Skeletal muscle satellite cell (primary cell): ENCODE measurements around the gene NUB1.

Experiments
- H3K27me3 ChIP-seq: 2 replicates; pipeline ENCODE4 v1.7.0; 2013; ENCODE audit warnings: low read length; ENCODE audit not compliant: control insufficient read depth, insufficient read depth
- H3K36me3 ChIP-seq: 2 replicates; pipeline ENCODE4 v1.7.0; 2013; ENCODE audit warnings: mild to moderate bottlenecking, control low read depth, low read length; ENCODE audit not compliant: insufficient read depth
- H3K4me1 ChIP-seq: 2 replicates; pipeline ENCODE4 v1.7.0; 2013; ENCODE audit warnings: low read length; ENCODE audit not compliant: control insufficient read depth, insufficient read depth
- H3K4me2 ChIP-seq: 2 replicates; pipeline ENCODE4 v1.7.0; 2013; ENCODE audit warnings: mild to moderate bottlenecking, low read length
- H3K4me3 ChIP-seq: 2 replicates; pipeline ENCODE4 v1.7.0; 2013; ENCODE audit warnings: low read length
- H3K9ac ChIP-seq: 2 replicates; pipeline ENCODE4 v1.7.0; 2013; ENCODE audit warnings: mild to moderate bottlenecking, low read depth, low read length, moderate library complexity
- H3K9me3 ChIP-seq: replicated peaks from 2 replicates; pipeline ENCODE4 v1.7.0; 2013; ENCODE audit warnings: mild to moderate bottlenecking, control low read depth, low read length

The NUB1 gene

DNA sequence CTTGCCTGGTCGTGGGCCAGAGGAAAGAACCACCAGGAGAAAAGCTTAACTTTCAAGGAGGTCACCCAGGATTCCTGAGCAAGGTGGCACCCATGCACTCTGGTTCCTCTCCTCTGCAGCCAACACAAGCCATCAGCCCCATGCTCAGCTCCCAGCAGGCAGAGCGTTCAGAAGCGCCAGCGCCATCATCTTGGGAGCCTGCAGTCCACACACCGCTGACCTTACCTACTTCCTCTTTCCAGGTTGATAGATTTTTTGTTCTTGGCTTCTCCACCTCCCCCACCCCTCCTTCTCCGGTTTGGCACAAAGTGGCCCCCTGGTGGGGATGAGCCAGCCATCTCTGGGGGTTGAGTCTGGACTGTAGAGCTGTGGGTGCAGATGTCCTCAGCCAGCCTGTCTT lies 69.9 kb downstream of the NUB1 start:
- H3K9ac ChIP-seq: no peak overlapping the region
- no peak overlapping the region for H3K4me3 ChIP-seq
- H3K4me2 ChIP-seq: no peak overlapping the region
- no peaks in the 10 kb centered on the region for H3K36me3 ChIP-seq
- H3K4me1 ChIP-seq: no peaks in the 10 kb centered on the region
- peaks cover 78% of the 10 kb centered on the region for H3K27me3 ChIP-seq
- no peaks in the 10 kb centered on the region for H3K9me3 ChIP-seq

DNA sequence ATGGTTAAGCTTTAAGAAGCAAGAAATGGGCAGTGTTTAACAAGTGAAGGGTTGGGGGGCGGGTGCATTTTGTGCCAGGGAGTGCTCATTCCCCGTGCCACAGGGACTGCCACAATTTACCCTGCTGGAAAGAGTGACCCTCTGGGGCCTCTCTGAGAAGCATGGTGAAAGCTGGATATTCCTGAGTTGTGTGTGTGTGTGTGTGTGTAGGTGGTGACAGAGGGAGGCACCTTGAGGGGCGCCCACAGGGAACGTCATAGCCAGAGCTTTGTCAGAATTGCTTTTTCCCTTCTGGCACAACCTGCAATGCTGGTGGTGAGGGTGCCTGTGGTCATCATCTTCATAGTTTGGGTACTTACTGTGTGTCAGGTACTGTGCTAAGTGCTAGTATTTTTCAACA lies 70.7 kb downstream of the NUB1 start:
- no peaks in the 10 kb centered on the region for H3K36me3 ChIP-seq
- peaks cover 83% of the 10 kb centered on the region for H3K27me3 ChIP-seq

DNA sequence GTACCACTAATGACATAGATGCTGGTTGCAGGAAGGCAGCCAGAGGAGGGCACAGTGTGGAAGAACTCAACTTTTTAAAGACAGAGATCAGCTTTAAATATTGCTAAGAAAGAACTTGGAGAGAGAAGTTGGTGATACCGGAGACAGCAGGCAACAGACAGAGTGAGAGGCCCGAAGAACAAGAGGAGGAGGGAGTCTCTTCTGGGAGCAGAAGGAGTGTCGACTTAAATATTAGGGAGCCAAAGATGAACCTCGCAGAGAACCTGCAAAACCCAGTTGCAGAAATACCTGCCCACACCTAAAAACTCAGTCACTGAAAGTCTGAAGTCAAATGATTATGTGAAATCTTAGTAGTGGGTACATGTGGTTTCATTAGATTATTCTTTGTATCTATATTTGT lies 71.6 kb downstream of the NUB1 start:
- H3K4me2 ChIP-seq: no peak overlapping the region
- no peak overlapping the region for H3K9ac ChIP-seq
- H3K27me3 ChIP-seq: peaks cover 83% of the 10 kb centered on the region
- H3K4me1 ChIP-seq: no peaks in the 10 kb centered on the region
- no peaks in the 10 kb centered on the region for H3K36me3 ChIP-seq
- no peak overlapping the region for H3K4me3 ChIP-seq
- no peaks in the 10 kb centered on the region for H3K9me3 ChIP-seq

More for the DNA sequence above, 70.7 kb downstream of the NUB1 start:
- H3K4me2 ChIP-seq: no peak overlapping the region
- no peaks in the 10 kb centered on the region for H3K4me1 ChIP-seq
- no peaks in the 10 kb centered on the region for H3K9me3 ChIP-seq
- H3K4me3 ChIP-seq: no peak overlapping the region
- H3K9ac ChIP-seq: no peak overlapping the region

DNA sequence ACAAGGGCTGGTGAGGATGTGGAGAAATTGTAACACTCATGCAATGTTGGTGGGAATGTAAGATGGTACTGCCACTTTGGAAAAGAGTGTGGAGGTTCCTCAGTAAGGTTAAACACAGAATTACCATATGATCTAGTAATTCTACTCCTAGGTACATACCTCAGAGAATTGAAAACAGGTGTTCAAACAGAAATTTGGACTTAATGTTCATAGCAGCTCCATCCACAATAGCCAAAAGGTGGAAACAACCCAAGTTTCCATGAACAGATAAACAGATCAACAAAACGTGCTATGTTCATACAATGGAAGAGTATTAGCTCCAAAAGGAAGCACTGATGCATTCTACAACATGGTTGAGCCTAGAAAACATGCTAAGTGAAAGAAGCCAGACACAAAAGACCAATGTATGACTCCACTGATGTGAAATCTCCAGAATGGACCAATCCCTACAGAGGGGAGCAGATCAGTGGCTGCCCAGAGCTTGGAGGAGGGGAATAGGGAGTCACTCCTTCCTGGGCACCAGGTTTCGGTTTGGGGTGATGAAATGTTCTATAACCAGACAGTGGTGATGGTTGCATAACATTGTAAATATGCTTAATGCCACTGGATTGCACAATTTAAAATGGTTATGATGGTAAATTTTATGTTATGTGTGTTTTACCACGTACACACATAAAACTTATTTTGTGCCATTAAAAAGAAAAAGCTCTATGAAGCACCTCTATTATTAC lies 73.9 kb downstream of the NUB1 start:
- no peak overlapping the region for H3K4me3 ChIP-seq
- no peaks in the 10 kb centered on the region for H3K4me1 ChIP-seq
- peaks cover 9% of the 10 kb centered on the region for H3K9me3 ChIP-seq
- H3K4me2 ChIP-seq: no peak overlapping the region
- no peaks in the 10 kb centered on the region for H3K36me3 ChIP-seq
- peaks cover 69% of the 10 kb centered on the region for H3K27me3 ChIP-seq
- H3K9ac ChIP-seq: no peak overlapping the region

DNA sequence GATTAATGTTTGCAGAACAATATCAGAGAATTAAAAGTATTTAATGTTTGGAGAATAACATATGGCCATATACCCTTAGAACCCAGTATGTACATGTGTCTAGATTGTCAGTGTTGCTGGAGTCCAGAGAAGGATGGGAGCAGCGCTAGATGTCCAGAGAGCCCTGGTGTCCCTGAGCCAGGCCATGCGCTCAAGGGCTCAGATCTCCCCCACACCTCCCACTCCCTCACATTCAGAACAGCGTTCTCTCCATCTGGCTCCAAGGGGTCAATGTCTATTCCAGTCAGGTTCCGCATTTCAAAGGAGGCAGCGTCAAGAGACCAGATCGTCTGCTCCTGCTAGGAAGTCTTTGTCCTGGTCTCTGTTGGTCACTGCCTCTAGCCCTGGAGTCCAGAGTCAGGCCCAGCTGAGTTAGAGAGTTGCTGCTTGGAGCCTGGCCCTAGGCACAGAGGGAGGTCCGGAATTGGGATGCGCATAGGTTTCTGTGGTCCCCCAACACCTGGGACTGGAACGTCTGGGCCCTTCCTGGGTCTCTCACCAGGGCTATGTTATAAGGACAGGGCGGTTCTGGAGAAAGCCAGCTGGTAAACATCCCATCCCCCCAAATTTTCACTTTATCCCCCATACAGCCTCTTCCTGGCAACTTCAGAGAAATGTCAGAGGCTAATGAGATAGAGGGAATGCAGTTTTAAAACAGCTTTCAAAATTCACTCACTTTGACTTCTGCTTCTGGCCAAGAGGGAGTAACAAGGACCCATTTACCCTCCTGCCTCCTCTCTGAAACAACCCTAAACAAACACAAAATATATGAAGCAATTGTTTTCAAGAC lies 74.7 kb downstream of the NUB1 start:
- H3K4me3 ChIP-seq: no peak overlapping the region
- H3K27me3 ChIP-seq: peaks cover 63% of the 10 kb centered on the region
- no peaks in the 10 kb centered on the region for H3K4me1 ChIP-seq
- peaks cover 9% of the 10 kb centered on the region for H3K9me3 ChIP-seq
- no peak overlapping the region for H3K4me2 ChIP-seq
- H3K36me3 ChIP-seq: no peaks in the 10 kb centered on the region
- H3K9ac ChIP-seq: no peak overlapping the region

DNA sequence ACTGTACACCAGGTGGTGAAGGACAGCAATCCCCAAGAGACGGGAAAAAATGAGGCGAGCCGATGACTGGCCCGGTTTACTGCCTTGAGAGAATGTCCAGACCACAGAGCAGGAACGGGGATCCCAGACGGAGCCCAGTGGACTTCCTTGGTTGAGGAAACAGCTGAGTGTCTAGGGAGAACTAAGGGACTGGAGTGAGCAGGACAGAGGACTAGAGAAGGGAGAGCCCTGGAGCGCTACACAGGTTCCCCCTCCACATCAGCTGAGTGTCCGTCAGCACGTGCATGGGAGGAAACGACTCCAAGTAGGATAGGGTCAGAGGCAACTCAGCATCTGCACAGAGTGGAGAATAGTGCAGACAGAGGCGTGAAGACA lies 75.3 kb downstream of the NUB1 start:
- H3K4me2 ChIP-seq: no peak overlapping the region
- no peak overlapping the region for H3K4me3 ChIP-seq
- H3K9ac ChIP-seq: no peak overlapping the region
- no peaks in the 10 kb centered on the region for H3K36me3 ChIP-seq
- no peaks in the 10 kb centered on the region for H3K4me1 ChIP-seq
- H3K9me3 ChIP-seq: peaks cover 9% of the 10 kb centered on the region
- peaks cover 61% of the 10 kb centered on the region for H3K27me3 ChIP-seq

DNA sequence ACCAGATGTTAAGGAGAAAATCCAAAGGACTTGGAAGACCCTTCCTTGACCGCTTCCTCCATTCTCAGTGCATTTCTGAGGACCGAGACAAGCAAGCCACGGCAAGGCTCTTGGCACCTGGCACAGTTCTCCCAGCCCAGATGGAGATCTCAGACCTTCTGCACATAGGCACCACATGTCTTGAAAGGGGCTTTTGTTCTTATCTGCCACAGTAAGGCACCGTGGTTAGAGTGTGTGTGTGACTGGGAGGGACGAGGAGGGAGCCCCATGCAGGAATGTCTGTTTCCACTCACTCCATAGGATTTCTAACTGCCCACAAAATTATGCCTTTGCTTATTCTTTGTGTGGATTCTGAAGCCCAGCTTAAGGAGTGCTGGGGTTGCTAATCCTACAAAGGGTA lies 78.5 kb downstream of the NUB1 start:
- H3K4me3 ChIP-seq: no peak overlapping the region
- H3K9me3 ChIP-seq: peaks cover 13% of the 10 kb centered on the region
- H3K4me2 ChIP-seq: no peak overlapping the region
- no peaks in the 10 kb centered on the region for H3K4me1 ChIP-seq
- H3K36me3 ChIP-seq: no peaks in the 10 kb centered on the region
- H3K27me3 ChIP-seq: peaks cover 56% of the 10 kb centered on the region
- no peak overlapping the region for H3K9ac ChIP-seq

DNA sequence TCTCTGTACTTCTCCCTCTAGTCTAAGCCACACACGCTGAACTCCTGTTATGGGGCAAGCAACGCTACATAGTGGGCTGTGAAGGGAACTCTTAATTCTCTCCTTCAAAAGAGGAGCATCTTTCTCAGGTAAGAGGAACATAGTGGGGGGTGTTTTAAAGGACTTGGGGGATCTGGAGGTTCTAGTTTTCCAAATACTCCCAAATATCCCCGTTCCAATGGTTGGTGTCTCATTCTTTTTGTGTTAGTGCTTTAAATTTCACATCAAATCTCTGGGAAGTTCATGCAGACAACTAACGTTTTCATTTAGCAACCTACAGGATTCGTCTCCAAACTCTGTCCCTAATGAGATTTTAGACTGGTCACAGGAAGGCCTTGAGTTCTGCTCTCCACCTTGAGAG lies 80.6 kb downstream of the NUB1 start:
- H3K4me3 ChIP-seq: no peak overlapping the region
- no peak overlapping the region for H3K4me2 ChIP-seq
- no peaks in the 10 kb centered on the region for H3K36me3 ChIP-seq
- H3K4me1 ChIP-seq: peaks cover 18% of the 10 kb centered on the region
- peaks cover 13% of the 10 kb centered on the region for H3K9me3 ChIP-seq
- H3K27me3 ChIP-seq: peaks cover 44% of the 10 kb centered on the region
- no peak overlapping the region for H3K9ac ChIP-seq

DNA sequence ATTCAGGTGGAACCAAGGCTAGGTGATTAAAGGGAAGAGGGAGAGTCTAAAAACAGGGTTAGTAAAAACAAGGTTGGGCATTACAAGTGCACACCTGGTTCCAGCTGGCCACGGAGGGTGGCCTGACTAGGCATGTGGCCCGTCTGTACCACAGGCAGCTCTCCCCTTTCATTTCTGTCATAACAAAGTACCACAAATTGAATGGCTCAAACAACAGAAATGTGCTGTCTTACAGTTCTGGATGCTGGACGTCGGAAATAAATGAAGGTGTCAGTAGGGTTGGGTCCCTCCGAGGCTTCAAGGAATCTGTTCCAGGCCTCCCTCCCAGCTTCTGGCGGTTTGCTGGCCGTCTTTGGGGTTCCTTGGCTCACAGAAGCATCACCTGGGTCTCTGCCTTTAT lies 81.6 kb downstream of the NUB1 start:
- H3K4me2 ChIP-seq: no peak overlapping the region
- H3K36me3 ChIP-seq: no peaks in the 10 kb centered on the region
- H3K4me1 ChIP-seq: peaks cover 18% of the 10 kb centered on the region
- peaks cover 13% of the 10 kb centered on the region for H3K9me3 ChIP-seq
- no peak overlapping the region for H3K9ac ChIP-seq
- H3K4me3 ChIP-seq: no peak overlapping the region
- H3K27me3 ChIP-seq: peaks cover 44% of the 10 kb centered on the region

DNA sequence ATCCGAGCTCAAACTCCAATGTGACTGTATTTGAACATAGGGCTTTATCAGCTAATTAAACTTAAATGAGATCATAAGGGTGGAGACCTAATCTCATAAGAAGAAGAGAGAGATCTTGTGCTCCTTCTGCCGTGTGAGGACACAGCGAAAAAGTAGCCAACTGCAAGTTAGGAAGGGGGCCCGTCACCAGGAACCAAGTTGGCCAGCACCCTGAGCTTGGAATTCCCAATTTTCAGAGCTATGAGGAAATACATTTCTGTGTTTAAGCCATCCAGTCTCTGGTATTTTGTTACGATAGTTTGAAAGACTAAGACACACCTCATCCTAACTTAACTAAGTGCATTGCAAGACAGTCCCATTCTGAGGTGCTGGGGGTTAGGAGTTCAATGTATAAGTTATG lies 82.3 kb downstream of the NUB1 start:
- Histone ChIP-seq H3K9me3 (peaks cover 13% of the 10 kb centered on the region), H3K9ac (no peak overlapping the region), H3K4me3 (no peak overlapping the region), H3K36me3 (no peaks in the 10 kb centered on the region), H3K4me1 (peaks cover 18% of the 10 kb centered on the region), H3K4me2 (no peak overlapping the region), H3K27me3 (peaks cover 44% of the 10 kb centered on the region)

DNA sequence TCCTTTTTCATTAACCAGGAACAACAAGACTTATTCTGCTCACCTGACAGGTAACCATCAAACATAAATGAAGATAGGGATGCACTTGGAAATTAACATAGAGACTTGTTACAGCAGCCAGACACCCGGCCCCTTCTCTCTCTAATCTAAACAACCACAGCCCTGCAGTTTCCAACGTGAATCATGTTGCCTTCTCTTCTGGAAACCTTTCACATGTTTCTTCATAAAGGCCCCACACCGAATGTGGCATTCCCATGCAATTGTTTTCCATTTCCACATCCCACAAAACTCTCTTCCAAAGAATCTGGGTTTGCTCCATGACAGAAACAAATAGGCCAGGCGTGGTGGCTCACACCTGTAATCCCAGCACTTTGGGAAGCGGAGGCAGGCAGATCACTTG lies 83.2 kb downstream of the NUB1 start:
- Histone ChIP-seq H3K27me3 (peaks cover 43% of the 10 kb centered on the region), H3K36me3 (no peaks in the 10 kb centered on the region), H3K9me3 (peaks cover 10% of the 10 kb centered on the region), H3K9ac (no peak overlapping the region), H3K4me2 (no peak overlapping the region), H3K4me3 (no peak overlapping the region), H3K4me1 (peaks cover 18% of the 10 kb centered on the region)
